K562 (cell line): ENCODE measurements around the gene RBBP7. TPM values are rescaled to one million over a fixed set of nuclear protein-coding genes. Genes with fewer than 3 reads are reported as not detected.

Experiments used
- ATAC-seq: fragments of 200-7000 bp; cut with Tn5 transposase; 3 replicates; pipeline ENCODE4 v1.9.1; 2020; ENCODE audit warnings: moderate library complexity
- BruUV-seq: library from RNA; stranded (reverse); fragments of 400-500 nt; replicated peaks from 2 replicates; lab custom pipeline; 2021; lab: Mats Ljungman, UMichigan
- CTCF ChIA-PET: fragments of 300-600 bp; formaldehyde crosslinking; extraction: SDS; loops from one replicate; lab custom pipeline; 2021; ENCODE audit warnings: low intra/inter-chr PET ratio; lab: Yijun Ruan, JAX
- POLR2A ChIA-PET: fragments of 300-600, 350-650 bp; sonication (Branson Sonifier 250); formaldehyde crosslinking; extraction: SDS; loops from one replicate; lab custom pipeline; 2021; ENCODE audit warnings: antibody characterized with exemption, inconsistent platforms; lab: Yijun Ruan, JAX
- DNase-seq, 4 experiments: peaks; one replicate each; pipeline versions ENCODE4 v3.0.0 to v3.0.0-alpha.2; 2011 to 2018; ENCODE audit warnings: low spot score in 3 of 4, mixed read lengths in 3 of 4; ENCODE audit errors: extremely low read depth in 1 of 4
- FAIRE-seq: peaks from 2 replicates; lab custom pipeline; 2011; peaks lifted over from hg19 to GRCh38; lab: Jason Lieb, UNC
- H2AFZ ChIP-seq: 2 replicates; pipeline ENCODE4 v1.6.0; 2011; ENCODE audit warnings: low read depth, low read length, control low read depth, inconsistent platforms
- H3K27ac ChIP-seq: fragments of 200-600 bp; 3 replicates; pipeline ENCODE4 v1.8.0; 2011; ENCODE audit warnings: low read depth, mild to moderate bottlenecking, control low read depth, inconsistent platforms, low read length, moderate library complexity, mixed read lengths; ENCODE audit errors: extremely low read depth
- H3K27me3 ChIP-seq, 2 experiments: fragments of 300-600 bp in 1 of 2; 2 replicates in 1 of 2; 3 replicates in 1 of 2; pipeline versions ENCODE4 v1.6.0 to v1.8.0; 2011; ENCODE audit warnings: inconsistent platforms in 2 of 2, low read length in 2 of 2, mild to moderate bottlenecking in 1 of 2, mixed read lengths in 1 of 2, moderate library complexity in 1 of 2; ENCODE audit not compliant: control insufficient read depth in 2 of 2, insufficient read depth in 2 of 2
- H3K36me3 ChIP-seq: fragments of 300-600 bp; 3 replicates; pipeline ENCODE4 v1.8.0; 2011; ENCODE audit warnings: mild to moderate bottlenecking, low read length, inconsistent platforms; ENCODE audit not compliant: control insufficient read depth, insufficient read depth
- H3K4me1 ChIP-seq, 2 experiments: fragments of 200-600 bp in 1 of 2; replicated peaks in 1 of 2; 2 replicates in 1 of 2; 3 replicates in 1 of 2; pipeline versions ENCODE4 v1.5.1 to v1.8.0; 2011; ENCODE audit warnings: inconsistent platforms in 2 of 2, low read length in 2 of 2, mild to moderate bottlenecking in 1 of 2, mixed read lengths in 1 of 2, moderate library complexity in 1 of 2; ENCODE audit not compliant: control insufficient read depth in 2 of 2, insufficient read depth in 2 of 2
- H3K4me2 ChIP-seq: 2 replicates; pipeline ENCODE4 v1.6.1; 2011; ENCODE audit warnings: low read length, control low read depth, inconsistent platforms, mixed read lengths; ENCODE audit not compliant: insufficient read depth
- H3K4me3 ChIP-seq: fragments of 200-600 bp; sonication (generic), shearing (Covaris generic); 2 replicates; pipeline ENCODE4 v1.5.1; 2016; ENCODE audit warnings: control low read depth, inconsistent platforms
- H3K79me2 ChIP-seq: fragments of 200-600 bp; 3 replicates; pipeline ENCODE4 v1.8.0; 2011; ENCODE audit warnings: low read length, inconsistent platforms; ENCODE audit not compliant: control insufficient read depth, insufficient read depth
- H3K9ac ChIP-seq, 2 experiments: 2 replicates each; pipeline versions ENCODE4 v1.6.0 to v1.6.1; 2011; ENCODE audit warnings: low read depth in 2 of 2, low read length in 2 of 2, control low read depth in 1 of 2, inconsistent platforms in 1 of 2, mild to moderate bottlenecking in 1 of 2, mixed read lengths in 1 of 2; ENCODE audit not compliant: insufficient read depth in 1 of 2
- H3K9me1 ChIP-seq: one replicate; pipeline ENCODE4 v1.6.0; 2011; ENCODE audit warnings: inconsistent platforms, mild to moderate bottlenecking, low read length, moderate library complexity; ENCODE audit not compliant: control insufficient read depth, insufficient read depth
- H3K9me3 ChIP-seq: replicated peaks from 2 replicates; pipeline ENCODE4 v1.5.1; 2011; ENCODE audit warnings: low read depth, low read length, inconsistent platforms; ENCODE audit not compliant: control insufficient read depth, insufficient read depth
- H4K20me1 ChIP-seq: replicated peaks from 2 replicates; pipeline ENCODE4 v1.6.1; 2011; ENCODE audit warnings: low read length, inconsistent platforms, mixed read lengths; ENCODE audit not compliant: control insufficient read depth, insufficient read depth
- ADNP ChIP-seq: fragments of 200-800 bp; sonication (Bioruptor generic); IDR thresholded peaks from 2 replicates; pipeline ENCODE4 v1.6.1; 2016; ENCODE audit warnings: missing genetic modification characterization, missing compliant biosample characterization
- ELF2 ChIP-seq: fragments of 250-450 bp; sonication (Bioruptor Pico); IDR thresholded peaks from 2 replicates; pipeline ENCODE4 v1.5.0; 2021; ENCODE audit warnings: mild to moderate bottlenecking
- GTF3C2 ChIP-seq: IDR thresholded peaks from 3 replicates; pipeline ENCODE4 v1.6.1; 2011; ENCODE audit warnings: borderline replicate concordance, mild to moderate bottlenecking, moderate library complexity; ENCODE audit not compliant: insufficient read length; ENCODE audit errors: extremely low read depth
- HOXB6 ChIP-seq: fragments of 250-450 bp; sonication (Bioruptor Pico); IDR thresholded peaks from 2 replicates; pipeline ENCODE4 v1.5.1; 2022; ENCODE audit warnings: mild to moderate bottlenecking, borderline replicate concordance
- KLF6 ChIP-seq: fragments of 250-450 bp; sonication (Bioruptor Pico); IDR thresholded peaks from 2 replicates; pipeline ENCODE4 v1.4.0; 2020; ENCODE audit warnings: mild to moderate bottlenecking, moderate library complexity, borderline replicate concordance
- TEAD1 ChIP-seq, 2 experiments: fragments of 450-650 bp in 1 of 2; sonication (generic) in 1 of 2; formaldehyde crosslinking; IDR thresholded peaks; 2 replicates each; pipeline versions ENCODE4 v1.4.0 to v1.8.0; 2020 to 2022; ENCODE audit warnings: mild to moderate bottlenecking in 2 of 2, missing genetic modification reagents in 1 of 2
- ZNF24 ChIP-seq: fragments of 450-650 bp; IDR thresholded peaks from 2 replicates; pipeline ENCODE4 v1.6.1; 2016
- WGBS: fragments of 100-300 bp; shearing (Covaris generic); methylation state at CpG from one replicate; pipeline ENCODE4 v1.1.6; 2016; ENCODE audit warnings: low coverage, mixed read lengths; ENCODE audit not compliant: insufficient coverage; ENCODE audit errors: missing lambda C conversion rate; 5-methylcytosine and 5-hydroxymethylcytosine counted together
- in situ Hi-C: fragments of 300-500 bp; cut with MboI; formaldehyde crosslinking; loops from 4 replicates; pipeline ENCODE4 v1.15.0; 2018; ENCODE audit warnings: inconsistent platforms, mixed read lengths
- intact Hi-C: fragments of 100-400 bp; cut with micrococcal nuclease; formaldehyde crosslinking; loops from 2 replicates; pipeline ENCODE4 v1.14.2; 2022
- polyA plus RNA-seq, 8 experiments: library from polyadenylated mRNA; depleted of rRNA in 4 of 8; stranded (reverse) in 5 of 8; unstranded in 3 of 8; fragments of >200 nt; fragmentation: Nextera tagmentation in 2 of 8; fragmentation: Illumina TruSeq in 1 of 8; extraction: Ambion mirVana in 2 of 8; extraction: Trizol in 1 of 8; gene quantifications; 2 replicates each; pipeline versions ENCODE4 v1.2.1 to v1.2.3, GENCODE V29; 2011 to 2014; ENCODE audit warnings: inconsistent platforms in 1 of 8, missing spikeins in 1 of 8
- total RNA-seq, 7 experiments: library from RNA; depleted of rRNA in 6 of 7; stranded (reverse); fragments of >200 nt in 6 of 7; fragmentation: Illumina TruSeq in 2 of 7; extraction: Trizol in 2 of 7; gene quantifications; 2 replicates each; pipeline versions ENCODE4 v1.2.1 to v1.2.3, GENCODE V29; 2011 to 2021; ENCODE audit warnings: low replicate concordance in 1 of 7

Gene RBBP7
- total and polyA plus RNA-seq, 9 of the 15 experiments (the other 6 are each of a cell fraction or from before 2014, with no cell fraction given), result 79.0 to 364 (median 182) TPM

DNA sequence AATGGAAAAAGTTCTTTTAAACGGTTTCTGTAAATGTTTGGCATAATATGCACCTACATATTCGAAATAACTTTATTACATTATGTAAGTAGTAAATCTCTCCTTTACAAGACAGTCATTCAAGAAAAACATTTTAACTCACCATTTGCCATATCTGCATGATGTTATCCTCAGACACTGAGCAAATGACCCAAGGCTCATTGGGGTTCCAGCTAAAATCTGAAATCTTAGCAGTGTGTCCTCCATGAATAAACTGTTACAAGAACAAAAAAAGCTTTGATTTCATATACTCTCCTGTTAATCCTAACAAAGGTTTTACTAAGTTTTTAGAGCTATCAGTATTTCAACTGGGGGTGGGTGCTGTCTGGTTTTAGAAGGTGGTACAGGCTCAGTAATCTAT is 24.5 kb downstream of the RBBP7 start:
- POLR2A ChIA-PET, result no interaction called here
- H3K4me3 ChIP-seq, result no peak overlapping the region
- no peak overlapping the region for H3K4me2 ChIP-seq
- FAIRE-seq (no peak), ATAC-seq (no peak), DNase-seq (no peak)
- TF ChIP-seq KLF6 (CRISPR knock-in tag) (no peak), HOXB6 (CRISPR knock-in tag) (no peak), ZNF24 (no peak), TEAD1 (CRISPR knock-in tag; IDR thresholded peaks at IDR 0.05) (no peak), ADNP (tag) (no peak), GTF3C2 (no peak), ELF2 (CRISPR knock-in tag) (no peak)
- WGBS, result 86% methylated on average over 2 of the region's 2 CpGs
- H3K9ac ChIP-seq, result no peak overlapping the region
- no peaks in the 10 kb centered on the region for H4K20me1 ChIP-seq
- H3K36me3 ChIP-seq, result peaks cover 92% of the 10 kb centered on the region
- intact Hi-C loops, result no loop called here
- no peaks in the 10 kb centered on the region for H3K9me3 ChIP-seq
- no peaks in the 10 kb centered on the region; a peak in 1 of 5 replicates for H3K4me1 ChIP-seq
- CTCF ChIA-PET, result no interaction called here
- BruUV-seq, result no TSS peak
- no peak overlapping the region for H2AFZ ChIP-seq
- no peaks in the 10 kb centered on the region for H3K79me2 ChIP-seq
- in situ Hi-C loops, result no loop called here
- no peak overlapping the region for H3K27ac ChIP-seq
- no peaks in the 10 kb centered on the region for H3K27me3 ChIP-seq
- no peaks in the 10 kb centered on the region for H3K9me1 ChIP-seq
